Thyroid gland (tissue), 4 donors: ENCODE results near the gene CHI3L1. TPM values are rescaled to one million over a fixed set of nuclear protein-coding genes. Genes with fewer than 3 reads are reported as not detected.

Source experiments
- DNase-seq, 2 donors: peaks; one replicate each; pipeline ENCODE4 v3.0.0-alpha.2; 2019
- H3K27ac ChIP-seq, 3 donors: fragments of 200-600 bp; sonication (generic); 1 replicate in 2 of 3; 2 replicates in 1 of 3; pipeline ENCODE4 v1.5.1; 2016 to 2019; ENCODE audit warnings: mild to moderate bottlenecking in 1 of 3, moderate library complexity in 1 of 3
- H3K27me3 ChIP-seq: fragments of 200-600 bp; sonication (generic); one replicate; pipeline ENCODE4 v1.5.1; 2019
- H3K36me3 ChIP-seq, 2 donors: fragments of 200-600 bp; sonication (generic); one replicate each; pipeline ENCODE4 v1.5.1; 2016 to 2019
- H3K4me1 ChIP-seq, 2 donors: fragments of 200-600 bp; sonication (generic); one replicate each; pipeline ENCODE4 v1.5.1; 2017 to 2019
- H3K4me3 ChIP-seq, 3 donors: fragments of 200-600 bp; sonication (generic); replicated peaks in 1 of 3; 1 replicate in 2 of 3; 2 replicates in 1 of 3; pipeline ENCODE4 v1.5.1; 2016; ENCODE audit warnings: mild to moderate bottlenecking in 1 of 3
- H3K9me3 ChIP-seq: fragments of 200-600 bp; sonication (generic); one replicate; pipeline ENCODE4 v1.5.1; 2017
- POLR2A ChIP-seq, 2 donors: fragments of 450-650 bp; IDR thresholded peaks; one replicate each; pipeline ENCODE4 v1.6.1; 2017; ENCODE audit warnings: antibody characterized with exemption in 2 of 2, mild to moderate bottlenecking in 2 of 2, moderate library complexity in 1 of 2
- WGBS, 2 donors: methylation state at CpG; one replicate each; pipeline ENCODE4 v1.1.5; 2017; 5-methylcytosine and 5-hydroxymethylcytosine counted together
- intact Hi-C: fragments of 100-400 bp; cut with DNase I; formaldehyde crosslinking; loops from one replicate; pipeline ENCODE4 v1.15.1; 2023
- total RNA-seq, 4 donors: library from RNA; depleted of rRNA; stranded (reverse); fragments of >200 nt; gene quantifications; one replicate each; pipeline ENCODE4 v1.2.3, GENCODE V29; 2016
- TF ChIP-seq, protein P1 (sequence below), 6 experiments: fragments of 200-600 bp in 3 of 6; fragments of 450-650 bp in 3 of 6; sonication (generic) in 3 of 6; IDR thresholded peaks; one replicate each; pipeline ENCODE4 v1.5.1; 2016 to 2019; ENCODE audit warnings: antibody characterized with exemption in 6 of 6, mild to moderate bottlenecking in 2 of 6, inconsistent platforms in 1 of 6, moderate library complexity in 1 of 6

Gene CHI3L1
- total RNA-seq, 4 donors from 2014 or later: 1.2 to 42.9 (median 4.4) TPM

DNA sequence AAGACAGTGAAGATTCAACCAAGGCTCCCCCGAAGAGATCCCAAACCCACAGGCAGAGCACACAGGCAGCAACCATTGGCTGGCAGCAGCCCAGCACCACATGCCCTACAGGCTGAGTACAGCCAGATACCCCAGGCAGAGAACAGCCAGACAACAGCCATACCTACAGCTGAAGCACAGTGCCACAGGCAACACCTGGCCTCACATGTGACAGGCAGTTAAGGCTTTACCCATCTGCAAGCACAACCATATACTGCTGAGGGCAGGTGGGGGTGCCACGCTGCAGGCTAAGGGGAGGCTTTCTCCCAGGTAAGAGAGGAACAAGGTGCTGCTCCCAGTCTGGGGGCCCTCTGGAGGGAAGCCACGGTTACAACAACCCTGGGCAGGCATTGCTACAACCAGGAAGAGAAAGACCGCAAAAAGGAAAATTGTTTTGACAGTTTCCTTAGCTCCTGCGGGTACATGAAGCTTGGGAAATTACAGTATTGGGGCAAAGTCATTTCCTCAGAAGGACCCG, 30.7 kb upstream of the CHI3L1 start:
- Histone ChIP-seq H3K27ac (no peak overlapping the region), H3K4me3 (no peak overlapping the region), H3K36me3 (no peaks in the 10 kb centered on the region), H3K4me1 (no peaks in the 10 kb centered on the region), H3K9me3 (no peaks in the 10 kb centered on the region), H3K27me3 (no peaks in the 10 kb centered on the region)
- no peak for TF ChIP-seq POLR2A (IDR thresholded peaks at IDR 0.05)
- TF ChIP-seq, protein P1, sequence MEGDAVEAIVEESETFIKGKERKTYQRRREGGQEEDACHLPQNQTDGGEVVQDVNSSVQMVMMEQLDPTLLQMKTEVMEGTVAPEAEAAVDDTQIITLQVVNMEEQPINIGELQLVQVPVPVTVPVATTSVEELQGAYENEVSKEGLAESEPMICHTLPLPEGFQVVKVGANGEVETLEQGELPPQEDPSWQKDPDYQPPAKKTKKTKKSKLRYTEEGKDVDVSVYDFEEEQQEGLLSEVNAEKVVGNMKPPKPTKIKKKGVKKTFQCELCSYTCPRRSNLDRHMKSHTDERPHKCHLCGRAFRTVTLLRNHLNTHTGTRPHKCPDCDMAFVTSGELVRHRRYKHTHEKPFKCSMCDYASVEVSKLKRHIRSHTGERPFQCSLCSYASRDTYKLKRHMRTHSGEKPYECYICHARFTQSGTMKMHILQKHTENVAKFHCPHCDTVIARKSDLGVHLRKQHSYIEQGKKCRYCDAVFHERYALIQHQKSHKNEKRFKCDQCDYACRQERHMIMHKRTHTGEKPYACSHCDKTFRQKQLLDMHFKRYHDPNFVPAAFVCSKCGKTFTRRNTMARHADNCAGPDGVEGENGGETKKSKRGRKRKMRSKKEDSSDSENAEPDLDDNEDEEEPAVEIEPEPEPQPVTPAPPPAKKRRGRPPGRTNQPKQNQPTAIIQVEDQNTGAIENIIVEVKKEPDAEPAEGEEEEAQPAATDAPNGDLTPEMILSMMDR (IDR thresholded peaks at IDR 0.05): no peak
- WGBS, 2 donors: 36 to 51% methylated on average over 6 of the region's 6 CpGs
- DNase-seq: no peak
- intact Hi-C loops: loop anchor here (2.0 to 5.0 kb wide), 3 partner anchors 45 to 175 kb away; no protein-coding TSS in a partner anchor

DNA sequence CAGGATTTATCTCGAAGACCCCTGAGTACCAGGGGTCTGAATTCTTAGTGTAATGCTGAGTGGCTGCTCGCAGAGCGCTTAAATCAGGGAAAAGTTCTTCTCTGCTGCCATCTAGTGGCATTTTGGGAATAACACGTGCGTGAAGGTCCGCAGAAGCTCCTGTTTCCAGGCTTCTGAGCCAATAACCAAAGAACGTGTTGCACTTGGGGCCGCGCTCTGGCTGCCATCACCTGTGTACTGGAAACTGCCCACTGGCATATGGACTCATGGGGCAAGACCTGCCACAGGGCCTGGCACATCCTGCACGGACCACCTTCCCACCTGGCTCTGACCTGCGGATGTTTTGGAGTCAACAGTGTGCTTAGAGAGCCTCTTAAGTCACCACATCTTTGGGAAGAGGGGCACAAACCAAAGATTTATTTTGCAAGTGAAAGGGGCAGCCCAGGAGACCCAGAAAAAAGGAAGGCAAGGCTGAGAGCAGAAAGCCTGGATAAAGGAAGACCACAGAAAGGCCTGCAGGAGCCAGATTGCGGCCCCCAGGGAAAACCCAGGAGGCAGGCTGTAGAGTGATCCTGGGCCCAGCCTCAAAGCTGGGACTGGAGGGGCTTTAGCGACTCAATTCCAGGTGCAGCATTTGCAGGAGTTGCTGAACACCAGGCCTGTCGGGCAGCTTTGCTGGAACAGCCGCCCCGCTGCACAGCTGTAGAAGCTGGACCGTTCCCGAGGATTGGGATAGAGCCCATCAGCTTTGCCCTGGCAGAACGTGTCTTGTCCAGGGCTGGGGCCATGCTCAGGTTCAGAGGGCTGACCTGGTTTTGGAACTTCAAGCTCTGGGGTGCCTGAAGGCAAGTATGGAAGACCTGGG, 30.0 kb upstream of the CHI3L1 start:
- no peaks in the 10 kb centered on the region for H3K9me3 ChIP-seq
- intact Hi-C loops: loop anchor here (2.0 to 5.0 kb wide), 3 partner anchors 44 to 174 kb away; no protein-coding TSS in a partner anchor
- 31 to 33% methylated on average over 19 of the region's 19 CpGs for WGBS, 2 donors
- H3K27me3 ChIP-seq: no peaks in the 10 kb centered on the region
- no peak for TF ChIP-seq POLR2A (IDR thresholded peaks at IDR 0.05)
- TF ChIP-seq, protein P1 (IDR thresholded peaks at IDR 0.05): peak; percentile 62 to 85 (median 76)
- H3K27ac ChIP-seq: no peak overlapping the region
- H3K4me1 ChIP-seq: no peaks in the 10 kb centered on the region
- H3K4me3 ChIP-seq: no peak overlapping the region
- H3K36me3 ChIP-seq: no peaks in the 10 kb centered on the region
- peak; percentile 50 to 52 for DNase-seq

DNA sequence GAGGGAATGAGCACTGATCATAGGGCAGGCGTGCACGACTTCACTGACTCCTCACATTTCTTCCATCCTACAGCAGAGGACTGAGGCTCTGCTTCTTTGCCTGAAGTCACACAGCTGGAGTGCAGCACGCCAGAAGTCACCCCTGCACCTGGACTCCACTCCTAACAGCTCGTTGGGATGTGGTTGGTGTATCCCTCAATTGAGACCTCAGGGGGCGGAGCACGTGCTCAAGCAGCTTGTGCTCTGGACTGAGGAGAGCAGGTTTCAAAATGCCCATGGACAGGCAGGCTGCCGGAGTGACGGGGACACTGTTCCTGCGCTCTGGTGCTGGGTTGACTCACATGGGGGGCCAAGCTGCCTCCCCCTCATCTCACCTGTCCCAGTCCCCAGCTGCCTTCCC, 29.1 kb upstream of the CHI3L1 start:
- Histone ChIP-seq H3K27ac (no peak overlapping the region), H3K27me3 (no peaks in the 10 kb centered on the region), H3K4me3 (no peak overlapping the region), H3K4me1 (no peaks in the 10 kb centered on the region), H3K36me3 (no peaks in the 10 kb centered on the region), H3K9me3 (no peaks in the 10 kb centered on the region)
- WGBS, 2 donors: 54 to 63% methylated on average over 9 of the region's 9 CpGs
- intact Hi-C loops: loop anchor here (5.0 kb wide), 2 partner anchors 43 to 173 kb away; no protein-coding TSS in a partner anchor
- TF ChIP-seq, protein P1 (IDR thresholded peaks at IDR 0.05): no peak
- no peak for TF ChIP-seq POLR2A (IDR thresholded peaks at IDR 0.05)
- peak; percentile 6 to 33 for DNase-seq

DNA sequence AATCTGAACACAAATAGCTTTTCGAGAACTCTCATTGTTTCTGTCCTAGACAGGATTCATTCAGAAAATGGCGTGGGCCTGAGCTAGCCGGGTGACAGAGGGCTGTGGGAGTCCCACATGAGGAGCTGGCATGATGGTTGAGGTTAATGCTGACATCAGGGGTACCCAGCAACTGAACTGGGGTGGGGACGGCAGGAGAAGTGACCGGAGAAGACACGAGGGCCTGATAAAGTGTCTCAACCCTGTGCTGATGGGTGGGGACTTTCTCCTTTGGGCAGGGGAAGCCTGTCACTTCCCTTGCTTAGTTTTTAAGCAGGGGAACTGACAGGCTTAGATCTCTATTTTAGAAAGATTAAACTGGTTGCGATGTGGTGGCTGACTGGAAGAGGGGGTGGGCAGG, 28.4 kb upstream of the CHI3L1 start:
- Histone ChIP-seq H3K27ac (no peak overlapping the region), H3K36me3 (no peaks in the 10 kb centered on the region), H3K4me3 (no peak overlapping the region), H3K27me3 (no peaks in the 10 kb centered on the region), H3K9me3 (no peaks in the 10 kb centered on the region), H3K4me1 (no peaks in the 10 kb centered on the region)
- no peak for DNase-seq
- intact Hi-C loops: loop anchor here (5.0 kb wide), 2 partner anchors 43 to 173 kb away; no protein-coding TSS in a partner anchor
- 82 to 88% methylated on average over 7 of the region's 7 CpGs for WGBS, 2 donors
- TF ChIP-seq, protein P1 (IDR thresholded peaks at IDR 0.05): no peak
- no peak for TF ChIP-seq POLR2A (IDR thresholded peaks at IDR 0.05)

DNA sequence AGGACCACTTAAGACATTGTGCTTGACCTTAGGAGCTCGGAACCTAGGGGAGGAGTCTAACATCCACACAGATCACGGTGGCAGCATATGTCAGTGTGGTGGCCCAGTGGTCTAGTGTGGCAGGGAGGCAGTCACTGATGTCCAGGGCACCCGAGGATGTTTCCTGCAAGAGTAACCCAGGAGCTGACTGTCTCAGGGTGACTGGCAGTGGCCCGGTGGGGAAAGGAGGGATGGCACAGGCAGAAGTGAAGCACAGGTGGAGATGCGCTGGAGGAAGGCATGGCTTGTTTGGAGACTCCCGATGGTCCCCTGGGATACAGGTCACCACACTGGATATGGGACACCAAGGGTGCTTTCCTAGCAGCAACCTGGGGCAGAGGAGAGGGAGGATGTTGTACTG, 26.6 kb upstream of the CHI3L1 start:
- no peaks in the 10 kb centered on the region for H3K9me3 ChIP-seq
- no peaks in the 10 kb centered on the region for H3K27me3 ChIP-seq
- no peak for DNase-seq
- no peak overlapping the region for H3K27ac ChIP-seq
- no peaks in the 10 kb centered on the region for H3K36me3 ChIP-seq
- TF ChIP-seq, protein P1 (IDR thresholded peaks at IDR 0.05): no peak
- TF ChIP-seq POLR2A (IDR thresholded peaks at IDR 0.05): no peak
- H3K4me1 ChIP-seq: no peaks in the 10 kb centered on the region
- 77 to 85% methylated on average over 6 of the region's 6 CpGs for WGBS, 2 donors
- intact Hi-C loops: no loop called here
- no peak overlapping the region for H3K4me3 ChIP-seq
